HepG2 (cell line): Measurements from ENCODE around the gene ANKRD66. TPM values are rescaled to one million over a fixed set of nuclear protein-coding genes. Genes with fewer than 3 reads are reported as not detected.

Experiments used
- ATAC-seq: fragments of 200-7000 bp; cut with Tn5 transposase; 3 replicates; pipeline ENCODE4 v1.9.1; 2020; ENCODE audit warnings: mild to moderate bottlenecking, moderate library complexity
- BruUV-seq: library from RNA; stranded (reverse); fragments of 400-500 nt; replicated peaks from 2 replicates; lab custom pipeline; 2021; lab: Mats Ljungman, UMichigan
- CTCF ChIA-PET: fragments of 300-600 bp; formaldehyde crosslinking; extraction: SDS; loops from one replicate; lab custom pipeline; 2021; ENCODE audit warnings: low total read pairs, inconsistent platforms, low intra/inter-chr PET ratio; lab: Yijun Ruan, JAX
- POLR2A ChIA-PET: fragments of 350-600 bp; sonication (Branson Sonifier 250); formaldehyde crosslinking; loops from one replicate; lab custom pipeline; 2020; ENCODE audit warnings: antibody characterized with exemption, inconsistent platforms; lab: Yijun Ruan, JAX
- DNase-seq: peaks from one replicate; pipeline ENCODE4 v3.0.0-alpha.2; 2015; ENCODE audit warnings: low spot score
- FAIRE-seq: peaks from 3 replicates; lab custom pipeline; 2011; peaks lifted over from hg19 to GRCh38; lab: Jason Lieb, UNC
- H2AFZ ChIP-seq: one replicate; pipeline ENCODE4 v1.6.1; 2011; ENCODE audit warnings: low read length, inconsistent platforms
- H3K27ac ChIP-seq: fragments of 300-600 bp; 3 replicates; pipeline ENCODE4 v1.8.0; 2011; ENCODE audit warnings: mixed run types, mild to moderate bottlenecking, mixed read lengths, low read length, inconsistent platforms; ENCODE audit not compliant: insufficient read depth; ENCODE audit errors: extremely low read length
- H3K27me3 ChIP-seq, 2 experiments: fragments of 200-600 bp in 1 of 2; 2 replicates in 1 of 2; 3 replicates in 1 of 2; pipeline versions ENCODE4 v1.6.0 to v1.8.0; 2011; ENCODE audit warnings: low read length in 2 of 2, mild to moderate bottlenecking in 2 of 2, moderate library complexity in 2 of 2, inconsistent platforms in 1 of 2; ENCODE audit not compliant: insufficient read depth in 2 of 2, control insufficient read depth in 1 of 2
- H3K36me3 ChIP-seq, 2 experiments: fragments of 200-600 bp in 1 of 2; replicated peaks in 1 of 2; 2 replicates in 1 of 2; 3 replicates in 1 of 2; pipeline versions ENCODE4 v1.5.1 to v1.8.0; 2011; ENCODE audit warnings: low read length in 2 of 2, inconsistent platforms in 1 of 2; ENCODE audit not compliant: insufficient read depth in 2 of 2, control insufficient read depth in 1 of 2
- H3K4me1 ChIP-seq: 2 replicates; pipeline ENCODE4 v1.5.1; 2012; ENCODE audit warnings: low read length, inconsistent platforms; ENCODE audit not compliant: insufficient read depth
- H3K4me2 ChIP-seq: 2 replicates; pipeline ENCODE4 v1.6.0; 2011; ENCODE audit warnings: low read depth, low read length, inconsistent platforms
- H3K4me3 ChIP-seq, 3 experiments: fragments of 200-600 bp in 1 of 3; sonication (generic), shearing (Covaris generic) in 1 of 3; replicated peaks in 1 of 3; 2 replicates each; pipeline ENCODE4 v1.5.1; 2011 to 2016; ENCODE audit warnings: low read length in 3 of 3, inconsistent platforms in 2 of 3, low read depth in 2 of 3, mild to moderate bottlenecking in 2 of 3, control low read depth in 1 of 3, mixed read lengths in 1 of 3; ENCODE audit not compliant: insufficient read depth in 1 of 3
- H3K79me2 ChIP-seq: one replicate; pipeline ENCODE4 v1.6.1; 2011; ENCODE audit warnings: low read length, inconsistent platforms; ENCODE audit not compliant: insufficient read depth
- H3K9ac ChIP-seq: 2 replicates; pipeline ENCODE4 v1.6.0; 2011; ENCODE audit warnings: mild to moderate bottlenecking, low read depth, low read length, inconsistent platforms; ENCODE audit not compliant: insufficient read depth
- H3K9me3 ChIP-seq: 2 replicates; pipeline ENCODE4 v1.5.1; 2012; ENCODE audit warnings: mild to moderate bottlenecking, low read length
- H4K20me1 ChIP-seq: 2 replicates; pipeline ENCODE4 v1.6.0; 2011; ENCODE audit warnings: inconsistent platforms, mild to moderate bottlenecking, low read length, moderate library complexity; ENCODE audit not compliant: insufficient read depth
- BCL6 ChIP-seq: IDR thresholded peaks from 2 replicates; pipeline ENCODE4 v1.6.1; 2016; ENCODE audit warnings: missing genetic modification reagents, missing compliant biosample characterization
- E2F2 ChIP-seq: sonication (generic); formaldehyde crosslinking; IDR thresholded peaks from 2 replicates; pipeline ENCODE4 v1.4.0; 2020; ENCODE audit warnings: missing genetic modification reagents, borderline replicate concordance
- GLI4 ChIP-seq: sonication (generic); formaldehyde crosslinking; IDR thresholded peaks from 2 replicates; pipeline ENCODE4 v1.5.1; 2020; ENCODE audit warnings: missing genetic modification reagents, mild to moderate bottlenecking, moderate library complexity, borderline replicate concordance
- HDAC2 ChIP-seq: sonication (generic); formaldehyde crosslinking; IDR thresholded peaks from 2 replicates; pipeline ENCODE4 v1.4.0; 2020; ENCODE audit warnings: missing genetic modification reagents
- HOXA9 ChIP-seq: sonication (generic); formaldehyde crosslinking; IDR thresholded peaks from 2 replicates; pipeline ENCODE4 v1.8.1; 2022; ENCODE audit warnings: missing genetic modification reagents, mild to moderate bottlenecking, moderate library complexity, borderline replicate concordance
- KLF16 ChIP-seq, 2 experiments: sonication (generic) in 1 of 2; formaldehyde crosslinking in 1 of 2; IDR thresholded peaks; 2 replicates each; pipeline versions ENCODE4 v1.6.1 to v1.8.0; 2016 to 2023; ENCODE audit warnings: missing genetic modification reagents in 2 of 2, missing compliant biosample characterization in 1 of 2
- KMT2A ChIP-seq: sonication (generic); formaldehyde crosslinking; IDR thresholded peaks from 2 replicates; pipeline ENCODE4 v1.4.0; 2020; ENCODE audit warnings: missing genetic modification reagents
- NFIC ChIP-seq: IDR thresholded peaks from 2 replicates; pipeline ENCODE4 v1.6.1; 2012; ENCODE audit warnings: mild to moderate bottlenecking, low read length, inconsistent platforms
- PAXIP1 ChIP-seq: sonication (generic); formaldehyde crosslinking; conservative IDR thresholded peaks from 2 replicates; pipeline ENCODE4 v1.4.0; 2020; ENCODE audit warnings: mild to moderate bottlenecking, missing genetic modification reagents, moderate library complexity
- SOX13 ChIP-seq, 3 experiments: fragments of 450-650 bp in 1 of 3; sonication (generic) in 1 of 3; formaldehyde crosslinking in 1 of 3; IDR thresholded peaks in 2 of 3; conservative IDR thresholded peaks in 1 of 3; 2 replicates each; pipeline versions ENCODE4 v1.5.0 to v1.6.1; 2016 to 2020; ENCODE audit warnings: antibody characterized with exemption in 1 of 3, mild to moderate bottlenecking in 1 of 3, missing compliant biosample characterization in 1 of 3, missing genetic modification reagents in 1 of 3, moderate library complexity in 1 of 3
- TBX2 ChIP-seq: sonication (generic); formaldehyde crosslinking; IDR thresholded peaks from 2 replicates; pipeline ENCODE4 v1.5.0; 2020; ENCODE audit warnings: missing genetic modification reagents, mild to moderate bottlenecking, borderline replicate concordance
- TRIM22 ChIP-seq: fragments of 450-650 bp; IDR thresholded peaks from 2 replicates; pipeline ENCODE4 v1.6.1; 2017
- ZNF572 ChIP-seq: sonication (generic); formaldehyde crosslinking; IDR thresholded peaks from 2 replicates; pipeline ENCODE4 v1.5.1; 2020; ENCODE audit warnings: mild to moderate bottlenecking, missing genetic modification reagents
- WGBS: methylation state at CpG from one replicate; pipeline ENCODE4 v1.1.6; 2017; ENCODE audit warnings: low lambda C conversion rate; 5-methylcytosine and 5-hydroxymethylcytosine counted together
- in situ Hi-C: cut with HindIII; loops from 2 replicates; pipeline ENCODE4 v1.10.0; 2017; ENCODE audit warnings: low pct_unique_long_range_greater_than_20kb; ENCODE audit not compliant: extremely low pct_ligation_motif_present
- intact Hi-C: fragments of 100-400 bp; cut with micrococcal nuclease; formaldehyde crosslinking; loops from one replicate; pipeline ENCODE4 v1.10.0; 2022; ENCODE audit not compliant: unreplicated experiment
- polyA plus RNA-seq, 8 experiments: library from polyadenylated mRNA; depleted of rRNA in 3 of 8; stranded (reverse) in 7 of 8; unstranded in 1 of 8; fragments of >200 nt; fragmentation: Illumina TruSeq in 4 of 8; extraction: Trizol in 4 of 8; gene quantifications; 2 replicates each; pipeline versions ENCODE4 v1.2.1 to v1.2.3, GENCODE V29; 2011 to 2016; ENCODE audit warnings: low read depth in 4 of 8, missing spikeins in 1 of 8, mixed read lengths in 1 of 8; ENCODE audit not compliant: insufficient read depth in 1 of 8
- total RNA-seq, 5 experiments: library from RNA; depleted of rRNA; stranded (reverse); fragments of >200 nt; fragmentation: Illumina TruSeq; extraction: Trizol; gene quantifications; 2 replicates each; pipeline ENCODE4 v1.2.3, GENCODE V29; 2016; ENCODE audit warnings: low read depth in 1 of 5

ANKRD66 gene
- total and polyA plus RNA-seq, 2 of the 13 experiments (the other 11 are each of a cell fraction or from before 2014, with no cell fraction given), result not detected

DNA sequence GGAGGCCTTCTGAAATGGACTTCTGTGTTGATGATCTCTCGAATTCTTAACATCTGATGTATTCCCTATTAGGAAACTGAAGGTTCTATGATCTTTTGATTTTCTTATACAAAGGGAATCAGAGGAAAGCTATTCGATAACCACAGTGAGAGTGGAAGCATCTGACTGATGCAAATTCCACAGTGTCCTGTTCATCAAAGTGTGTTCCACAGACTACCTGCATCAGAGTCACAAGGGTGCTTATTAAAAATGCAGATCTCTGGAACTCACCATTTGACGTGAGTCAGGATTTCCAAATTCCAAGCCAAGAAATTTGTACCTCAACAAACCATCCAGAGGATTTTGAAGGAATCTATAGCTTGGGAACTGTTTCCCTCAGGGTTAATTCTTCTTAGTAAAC, 42.1 kb downstream of the ANKRD66 start (continued):
- TF ChIP-seq E2F2 (CRISPR knock-in tag), result no peak
- TF ChIP-seq KMT2A (CRISPR knock-in tag), result no peak
- TF ChIP-seq HDAC2 (CRISPR knock-in tag), result no peak
- TF ChIP-seq HOXA9 (CRISPR knock-in tag), result no peak
- no peak for TF ChIP-seq GLI4 (CRISPR knock-in tag)
- TF ChIP-seq ZNF572 (CRISPR knock-in tag), result no peak
- no peak for TF ChIP-seq TRIM22
- TF ChIP-seq KLF16 (CRISPR knock-in tag; IDR thresholded peaks at IDR 0.05), result no peak

DNA sequence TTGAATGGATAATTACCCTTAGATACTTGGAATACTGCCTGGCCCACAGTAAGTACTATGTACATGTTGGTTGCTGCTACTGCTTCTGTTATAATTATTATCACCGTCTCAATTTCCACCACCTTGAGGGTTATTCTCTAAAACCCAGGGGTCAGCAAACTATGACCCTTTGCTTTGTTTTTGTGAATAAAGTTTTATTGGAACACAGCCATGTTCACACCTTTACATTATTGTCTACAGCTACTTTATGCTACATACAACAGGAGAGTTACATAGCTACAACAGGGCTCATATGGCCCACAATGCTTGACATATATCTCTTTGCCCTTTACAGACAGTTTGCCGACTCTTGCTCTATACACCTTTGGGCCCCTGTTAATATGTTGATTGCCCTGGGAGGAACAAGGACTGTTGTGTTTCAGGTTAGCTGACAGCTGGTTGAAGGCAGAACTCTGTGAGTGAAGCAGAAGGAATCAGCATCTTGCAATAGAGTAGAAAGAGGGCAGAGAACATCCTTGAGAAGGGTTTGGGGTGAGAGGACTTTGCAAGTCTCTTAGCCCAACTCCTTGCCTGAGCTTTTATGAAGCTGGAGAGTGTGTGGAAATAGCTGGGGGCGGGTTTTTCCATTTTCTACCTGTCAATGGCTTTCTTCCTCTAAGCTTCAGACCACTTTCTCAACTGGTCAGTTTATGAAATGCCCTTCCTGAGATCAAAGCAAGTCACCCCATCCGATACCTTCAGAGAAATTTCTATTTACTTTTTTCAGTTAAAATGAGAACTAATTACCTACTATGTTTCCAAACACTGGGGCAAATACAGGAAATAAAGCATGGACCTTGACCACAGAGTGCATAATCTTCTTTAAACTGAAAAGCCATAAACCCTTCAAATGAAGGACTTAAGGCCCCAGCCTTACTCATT, 43.0 kb downstream of the ANKRD66 start:
- in situ Hi-C loops, result no loop called here
- POLR2A ChIA-PET, result no interaction called here
- Histone ChIP-seq H3K4me3 (no peak overlapping the region), H3K9me3 (no peaks in the 10 kb centered on the region), H4K20me1 (no peaks in the 10 kb centered on the region), H3K79me2 (no peaks in the 10 kb centered on the region), H3K4me2 (no peak overlapping the region), H3K36me3 (no peaks in the 10 kb centered on the region), H3K4me1 (peaks cover 23% of the 10 kb centered on the region), H2AFZ (no peak overlapping the region), H3K27me3 (no peaks in the 10 kb centered on the region), H3K9ac (no peak overlapping the region), H3K27ac (peak overlapping the region; percentile 61)
- no peak for FAIRE-seq
- 2% methylated on average over 4 of the region's 4 CpGs for WGBS
- DNase-seq, result peak; percentile 54
- ATAC-seq, result peak; percentile 71
- CTCF ChIA-PET, result no interaction called here
- intact Hi-C loops, result loop anchor here (10.0 kb wide), 1 partner anchor 105 kb away; the partner anchor contains the start of gene TDRD6
- no TSS peak for BruUV-seq
- TF ChIP-seq BCL6 (CRISPR knock-in tag) (peak; percentile 22; the same call in 1 of the 2 replicates), PAXIP1 (peak; percentile 78), NFIC (peak; percentile 74; the same call in 1 of the 2 replicates), SOX13 (IDR thresholded peaks at IDR 0.05) (no peak), SOX13 (CRISPR knock-in tag; conservative IDR thresholded peaks at IDR 0.05 in 1 of 2, IDR thresholded peaks at IDR 0.05 in 1 of 2) (peak in 1 of 2 experiments; percentile 26; a peak in 1 of 4 replicates), TBX2 (CRISPR knock-in tag) (peak; percentile 55; the same call in 1 of the 2 replicates)
